ENCODE results near the gene ACSM3.

- TF ChIP-seq POLR2A (IDR thresholded peaks at IDR 0.05; ENCODE audit: extremely low read depth, insufficient read length) = no peak
- TF ChIP-seq CTCF (IDR thresholded peaks at IDR 0.05; ENCODE audit: low read depth, low read length) = no peak
Measured at GRCh38 chr16:20803192-20803560, 39.4 kb downstream of the ACSM3 start.

Measured in NB4 (cell line).